Colon (tissue), 2 donors: ENCODE measurements around the gene PRKAG1.

Experiments
- FAIRE-seq: peaks from 2 replicates; lab custom pipeline; 2012; peaks lifted over from hg19 to GRCh38; lab: Jason Lieb, UNC
- donor health status: control.
- donor health status: control.

Gene PRKAG1

GRCh38 chr12:48981757-48982157 is 36.8 kb downstream of the PRKAG1 start:
- no peak for FAIRE-seq

DNA sequence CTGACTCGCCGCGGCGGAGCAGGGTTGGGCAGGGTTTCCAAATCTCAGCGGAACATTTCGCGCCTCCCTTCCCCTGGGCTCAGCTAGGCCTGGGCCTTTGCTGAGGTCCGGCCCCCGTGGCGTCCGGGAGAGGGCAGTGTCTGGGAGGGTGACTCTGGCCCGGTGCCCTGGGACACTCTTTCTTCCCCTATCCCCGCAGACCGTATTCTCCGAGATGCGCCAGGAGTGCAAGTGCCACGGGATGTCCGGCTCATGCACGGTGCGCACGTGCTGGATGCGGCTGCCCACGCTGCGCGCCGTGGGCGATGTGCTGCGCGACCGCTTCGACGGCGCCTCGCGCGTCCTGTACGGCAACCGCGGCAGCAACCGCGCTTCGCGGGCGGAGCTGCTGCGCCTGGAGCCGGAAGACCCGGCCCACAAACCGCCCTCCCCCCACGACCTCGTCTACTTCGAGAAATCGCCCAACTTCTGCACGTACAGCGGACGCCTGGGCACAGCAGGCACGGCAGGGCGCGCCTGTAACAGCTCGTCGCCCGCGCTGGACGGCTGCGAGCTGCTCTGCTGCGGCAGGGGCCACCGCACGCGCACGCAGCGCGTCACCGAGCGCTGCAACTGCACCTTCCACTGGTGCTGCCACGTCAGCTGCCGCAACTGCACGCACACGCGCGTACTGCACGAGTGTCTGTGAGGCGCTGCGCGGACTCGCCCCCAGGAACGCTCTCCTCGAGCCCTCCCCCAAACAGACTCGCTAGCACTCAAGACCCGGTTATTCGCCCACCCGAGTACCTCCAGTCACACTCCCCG is 37.4 kb downstream of the PRKAG1 start:
- FAIRE-seq: no peak

DNA sequence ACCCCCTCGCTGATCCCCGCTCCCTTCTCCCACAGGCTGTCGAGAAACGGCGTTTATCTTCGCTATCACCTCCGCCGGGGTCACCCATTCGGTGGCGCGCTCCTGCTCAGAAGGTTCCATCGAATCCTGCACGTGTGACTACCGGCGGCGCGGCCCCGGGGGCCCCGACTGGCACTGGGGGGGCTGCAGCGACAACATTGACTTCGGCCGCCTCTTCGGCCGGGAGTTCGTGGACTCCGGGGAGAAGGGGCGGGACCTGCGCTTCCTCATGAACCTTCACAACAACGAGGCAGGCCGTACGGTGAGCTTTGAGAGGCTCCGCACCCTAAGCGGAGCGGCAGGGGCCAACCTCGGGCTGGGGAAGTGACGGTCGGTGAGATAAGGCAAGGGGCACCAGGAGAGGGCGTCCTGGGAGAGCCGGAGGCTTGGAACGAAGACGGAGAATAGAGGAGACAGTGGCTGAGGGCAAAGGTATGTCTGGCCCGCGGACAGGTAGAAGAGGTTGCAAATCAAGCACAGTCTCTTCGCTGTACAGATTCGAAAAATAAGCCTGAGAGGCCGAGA is 38.1 kb downstream of the PRKAG1 start:
- FAIRE-seq: no peak

- FAIRE-seq: no peak
Observed at GRCh38 chr12:48979602-48980388, 38.8 kb downstream of the PRKAG1 start.

DNA sequence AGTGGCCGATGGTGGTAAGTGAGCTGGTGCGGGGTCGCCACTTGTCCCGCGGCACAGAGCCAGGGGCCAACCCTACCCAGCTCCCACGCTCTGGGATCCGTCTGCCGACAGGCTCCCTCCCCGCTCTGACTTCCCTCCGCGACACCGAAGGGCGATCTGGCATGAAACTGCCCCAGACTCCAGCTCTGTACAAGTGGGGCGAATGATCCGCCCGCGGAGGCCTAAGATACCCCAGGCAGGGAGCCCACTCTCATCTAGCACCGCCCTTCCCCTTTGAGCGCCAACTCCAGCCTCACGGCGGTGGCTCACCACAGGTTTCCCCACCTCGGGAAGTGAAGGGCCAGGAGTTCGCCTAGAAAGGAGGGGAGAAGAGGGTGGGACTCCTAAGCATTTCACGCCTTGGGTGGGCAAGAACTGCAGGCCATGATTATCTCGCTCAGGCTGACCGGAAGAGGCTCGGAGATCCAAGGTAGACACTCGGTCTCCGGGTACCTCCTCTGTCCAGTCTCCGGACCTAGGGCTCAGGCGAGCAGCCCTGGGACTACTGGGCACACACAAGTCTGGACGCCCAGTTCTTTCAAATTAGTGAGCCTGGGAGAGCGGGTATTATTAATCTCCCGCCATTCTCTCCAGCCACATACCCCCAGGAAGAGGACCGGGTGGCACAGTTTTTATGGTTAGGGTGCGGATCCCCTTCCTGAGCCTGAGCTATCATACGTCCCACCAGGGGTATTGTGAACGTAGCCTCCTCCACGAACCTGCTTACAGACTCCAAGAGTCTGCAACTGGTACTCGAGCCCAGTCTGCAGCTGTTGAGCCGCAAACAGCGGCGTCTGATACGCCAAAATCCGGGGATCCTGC is 39.6 kb downstream of the PRKAG1 start:
- no peak for FAIRE-seq

DNA sequence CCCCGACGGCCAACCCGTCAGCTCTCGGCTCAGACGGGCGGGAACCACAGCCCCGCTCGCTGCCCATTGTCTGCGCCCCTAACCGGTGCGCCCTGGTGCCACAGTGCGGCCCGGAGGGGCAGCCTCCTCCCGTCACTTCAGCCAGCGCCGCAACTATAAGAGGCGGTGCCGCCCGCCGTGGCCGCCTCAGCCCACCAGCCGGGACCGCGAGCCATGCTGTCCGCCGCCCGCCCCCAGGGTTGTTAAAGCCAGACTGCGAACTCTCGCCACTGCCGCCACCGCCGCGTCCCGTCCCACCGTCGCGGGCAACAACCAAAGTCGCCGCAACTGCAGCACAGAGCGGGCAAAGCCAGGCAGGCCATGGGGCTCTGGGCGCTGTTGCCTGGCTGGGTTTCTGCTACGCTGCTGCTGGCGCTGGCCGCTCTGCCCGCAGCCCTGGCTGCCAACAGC is 40.3 kb downstream of the PRKAG1 start, which contains the start of gene WNT1:
Gene WNT1 (plus strand): TSS at position 32 of the 450 bp plus-strand sequence. CDS start 329 bp downstream, at position 361.
- FAIRE-seq: no peak

- FAIRE-seq: no peak
Observed at GRCh38 chr12:48977290-48978281, 41.0 kb downstream of the PRKAG1 start.

DNA sequence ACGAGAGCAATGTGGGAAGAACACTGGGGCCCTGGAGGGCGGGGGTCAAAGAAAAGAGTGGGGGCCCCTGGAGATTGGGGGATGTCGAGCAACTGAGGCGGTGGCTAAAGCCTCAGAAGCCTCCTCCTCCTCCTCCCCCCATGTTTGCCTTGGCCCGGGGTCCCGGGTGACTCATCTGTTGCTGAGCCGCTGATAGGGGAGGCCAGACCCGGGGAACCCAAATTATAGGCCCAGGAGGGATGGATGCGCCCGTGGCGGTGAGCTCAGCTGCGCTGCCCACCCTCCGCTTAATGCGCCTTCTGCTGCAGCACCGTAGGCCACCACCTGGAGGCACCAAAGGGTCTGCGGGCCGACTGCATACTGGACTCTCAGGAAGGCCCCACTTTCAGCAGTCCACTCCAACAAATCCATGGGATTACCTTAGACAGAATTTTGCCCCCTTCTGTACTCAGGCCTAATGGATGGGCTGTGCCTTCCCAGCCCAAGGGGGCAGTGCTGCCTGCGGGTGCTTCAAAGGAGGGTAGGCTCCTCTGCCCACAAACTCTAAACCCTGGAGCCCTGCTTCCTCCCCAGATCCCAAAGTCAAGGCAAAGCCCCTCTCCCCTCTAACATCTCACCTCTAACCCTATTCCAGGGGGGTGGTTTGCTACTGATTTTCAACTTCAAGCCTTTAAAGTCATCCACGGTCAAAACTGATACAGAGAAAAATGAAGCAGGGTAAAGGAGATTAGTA is 44.5 kb downstream of the PRKAG1 start:
- no peak for FAIRE-seq

DNA sequence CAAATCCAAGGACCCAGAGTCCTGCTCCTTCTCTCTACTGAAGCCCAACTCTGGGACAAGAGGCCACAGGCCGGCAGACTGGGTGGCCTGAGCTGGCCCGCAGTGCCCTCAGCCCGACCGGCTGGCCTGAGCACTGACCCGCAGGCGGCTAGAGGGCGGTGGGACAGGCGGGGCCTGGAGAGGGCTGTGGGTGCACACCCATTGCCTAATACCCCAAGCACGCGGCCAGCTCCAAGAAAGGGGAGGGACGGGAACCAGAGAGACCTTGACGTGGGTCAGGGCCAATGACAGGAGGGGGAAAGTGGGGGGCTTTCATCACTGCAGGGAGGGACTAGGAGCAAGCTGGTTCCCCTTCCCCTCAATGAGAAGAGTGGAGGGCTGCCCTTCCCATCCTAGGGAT is 45.0 kb downstream of the PRKAG1 start:
- FAIRE-seq: no peak

- FAIRE-seq: no peak
Observed at GRCh38 chr12:48972952-48973483, 45.6 kb downstream of the PRKAG1 start.

- no peak for FAIRE-seq
Observed at GRCh38 chr12:48972213-48972951, 46.2 kb downstream of the PRKAG1 start.

GRCh38 chr12:48970702-48971334 is 47.8 kb downstream of the PRKAG1 start:
- no peak for FAIRE-seq

DNA sequence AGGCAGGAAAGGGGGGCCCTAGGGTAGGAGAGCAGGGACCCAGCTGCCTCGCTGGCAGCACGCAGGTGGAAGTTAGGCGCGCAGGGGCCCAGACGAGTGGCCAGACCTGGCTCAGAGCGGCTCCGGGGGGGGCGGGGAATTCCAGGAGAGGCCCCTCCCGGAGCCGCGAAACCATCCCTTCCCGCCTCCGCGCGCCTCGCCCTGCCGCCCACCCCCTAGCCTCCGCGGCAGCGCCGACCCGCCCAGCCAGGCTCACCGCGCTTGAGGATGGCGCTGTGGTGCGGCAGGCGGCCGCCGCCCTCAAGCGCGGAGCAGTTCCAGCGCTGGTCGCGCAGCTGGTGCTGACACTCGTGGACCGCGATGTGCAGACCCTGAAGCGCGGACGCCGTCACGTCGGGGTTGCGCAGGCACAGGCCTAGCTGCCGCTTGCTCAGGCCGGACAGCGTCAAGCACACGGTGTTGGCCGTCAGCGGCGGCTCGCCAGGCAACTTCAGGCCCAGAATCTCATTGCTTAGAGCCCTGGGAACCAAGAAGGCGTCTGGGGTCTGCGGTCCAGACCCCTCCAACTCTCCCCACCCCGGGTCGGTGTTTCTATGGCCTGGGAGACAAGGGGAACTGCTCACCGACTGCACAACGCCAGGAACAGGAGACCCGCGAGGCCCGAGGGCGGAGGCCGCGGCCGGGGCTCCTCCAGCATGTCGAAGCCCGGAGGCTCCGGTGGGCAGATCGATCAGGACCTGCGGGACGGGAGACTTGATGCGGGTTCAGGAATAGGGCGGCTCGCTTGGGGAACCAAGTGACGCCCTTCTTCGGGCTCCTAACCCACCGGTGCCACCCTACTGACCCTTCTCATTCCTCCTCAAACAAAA is 48.5 kb downstream of the PRKAG1 start:
- no peak for FAIRE-seq

DNA sequence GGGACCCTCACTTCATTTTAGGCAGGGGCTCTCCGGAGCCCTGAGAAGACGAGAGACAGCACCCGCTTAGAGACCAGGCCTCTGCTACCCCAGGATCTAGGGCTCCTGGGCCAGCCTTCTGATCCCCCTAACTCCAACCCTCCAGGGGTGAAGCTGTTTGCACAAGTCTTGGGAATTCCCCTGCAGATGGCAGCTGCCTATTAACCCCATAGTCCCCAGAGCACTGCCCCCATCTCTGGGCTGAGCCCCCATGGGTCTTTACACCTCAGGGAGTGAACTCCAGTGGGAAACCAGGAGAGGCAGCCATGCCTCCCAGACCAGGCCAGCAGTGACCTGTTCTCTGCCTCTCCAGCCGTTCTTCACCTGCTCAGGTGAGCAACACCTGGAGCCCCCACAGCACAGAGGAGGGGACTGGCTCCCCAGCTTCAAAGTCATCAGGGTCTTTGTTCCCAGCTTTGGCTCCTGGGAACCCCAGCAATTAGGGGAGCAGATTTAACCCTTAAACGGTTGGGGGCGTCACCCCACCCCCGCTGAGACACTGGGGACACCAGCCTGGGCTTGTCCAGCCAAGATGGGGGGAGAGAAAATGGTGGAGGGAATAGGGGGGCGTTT is 49.3 kb downstream of the PRKAG1 start:
- FAIRE-seq: no peak

DNA sequence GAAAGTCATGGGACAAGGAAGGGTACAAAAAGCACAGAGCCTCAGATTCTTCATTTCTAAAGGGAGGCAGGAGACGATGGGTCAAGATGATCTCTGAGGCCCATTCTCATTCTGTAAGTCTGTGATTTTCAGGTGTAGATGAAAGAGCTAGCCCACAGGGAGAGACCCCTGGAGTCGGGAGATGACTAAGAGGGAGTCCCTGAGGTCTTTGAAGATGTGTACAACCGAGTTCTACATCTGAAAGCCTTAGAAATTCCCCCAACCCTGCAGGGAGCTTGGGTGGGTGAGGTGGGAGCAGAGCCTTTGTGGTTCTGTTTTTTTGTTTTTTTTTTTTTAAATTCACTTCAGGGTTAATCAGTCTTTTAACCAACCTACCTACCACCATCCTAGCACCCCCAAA is 50.1 kb downstream of the PRKAG1 start:
- FAIRE-seq: no peak

DNA sequence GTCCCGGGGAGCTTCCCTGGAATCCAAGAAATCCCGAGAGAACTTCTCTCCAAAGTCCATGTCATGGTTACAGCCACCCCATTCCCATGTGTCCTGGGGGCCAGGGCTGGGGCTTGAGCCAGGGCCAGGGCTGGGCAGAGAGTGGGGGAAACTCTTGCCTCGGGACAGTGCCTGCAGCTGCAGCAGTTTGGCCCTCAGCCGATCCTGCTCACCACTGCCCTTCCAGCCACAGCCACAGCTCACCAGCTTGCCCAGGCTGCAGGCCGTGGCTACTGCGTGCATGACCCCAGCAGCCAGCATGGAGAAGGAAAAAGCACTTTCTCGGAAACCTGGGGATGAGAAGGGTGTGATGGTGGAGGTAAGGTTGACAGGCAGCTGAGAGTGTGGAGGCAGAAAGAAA is 50.6 kb downstream of the PRKAG1 start:
- FAIRE-seq: no peak
